SK-N-SH treated with all-trans-retinoic acid at 6 μM for 48 hours (cell line): ENCODE data around the gene CCDC6.

Experiments used
- ATAC-seq: fragments of 200-7000 bp; cut with Tn5 transposase; 3 replicates; pipeline ENCODE4 v1.9.1; 2020; ENCODE audit warnings: mild to moderate bottlenecking, moderate library complexity
- ARNTL ChIP-seq: fragments of 450-650 bp; formaldehyde crosslinking; IDR thresholded peaks from 2 replicates; pipeline ENCODE4 v1.5.0; 2020; ENCODE audit warnings: low read depth, mild to moderate bottlenecking, moderate library complexity, borderline replicate concordance
- BACH2 ChIP-seq: fragments of 250-450 bp; sonication (Bioruptor Pico); IDR thresholded peaks from 2 replicates; pipeline ENCODE4 v1.9.0; 2021; ENCODE audit warnings: mild to moderate bottlenecking, borderline replicate concordance
- GLIS3 ChIP-seq: fragments of 250-450 bp; sonication (Bioruptor Pico); IDR thresholded peaks from 2 replicates; pipeline ENCODE4 v1.5.0; 2020; ENCODE audit warnings: mild to moderate bottlenecking, moderate library complexity
- ISL1 ChIP-seq: fragments of 250-450 bp; sonication (Bioruptor Pico); IDR thresholded peaks from 2 replicates; pipeline ENCODE4 v2.1.2; 2022; ENCODE audit warnings: mild to moderate bottlenecking, moderate library complexity
- PPARA ChIP-seq: fragments of 250-450 bp; sonication (Bioruptor Pico); IDR thresholded peaks from 2 replicates; pipeline ENCODE4 v1.5.0; 2020; ENCODE audit warnings: mild to moderate bottlenecking, borderline replicate concordance
- RARB ChIP-seq: fragments of 250-450 bp; sonication (Bioruptor Pico); IDR thresholded peaks from 2 replicates; pipeline ENCODE4 v1.8.0; 2021; ENCODE audit warnings: mild to moderate bottlenecking, moderate library complexity
- SNAI2 ChIP-seq: fragments of 250-450 bp; sonication (Bioruptor Pico); IDR thresholded peaks from 2 replicates; pipeline ENCODE4 v1.5.0; 2020; ENCODE audit warnings: mild to moderate bottlenecking, moderate library complexity
- TCF4 ChIP-seq: fragments of 250-450 bp; sonication (Bioruptor Pico); IDR thresholded peaks from 2 replicates; pipeline ENCODE4 v1.8.0; 2021; ENCODE audit warnings: mild to moderate bottlenecking, moderate library complexity, borderline replicate concordance
- TOX ChIP-seq: fragments of 250-450 bp; sonication (Bioruptor Pico); IDR thresholded peaks from 2 replicates; pipeline ENCODE4 v1.8.0; 2021; ENCODE audit warnings: mild to moderate bottlenecking, moderate library complexity, borderline replicate concordance
- ZC3H10 ChIP-seq: fragments of 250-450 bp; sonication (Bioruptor Pico); IDR thresholded peaks from 2 replicates; pipeline ENCODE4 v1.5.1; 2021; ENCODE audit warnings: mild to moderate bottlenecking, moderate library complexity
- ZFP3 ChIP-seq: fragments of 250-450 bp; sonication (Bioruptor Pico); IDR thresholded peaks from 2 replicates; pipeline ENCODE4 v1.5.0; 2020; ENCODE audit warnings: mild to moderate bottlenecking, moderate library complexity
- ZFP30 ChIP-seq: fragments of 450-650 bp; formaldehyde crosslinking; IDR thresholded peaks from 2 replicates; pipeline ENCODE4 v1.5.0; 2022; ENCODE audit warnings: mild to moderate bottlenecking, moderate library complexity
- ZNF70 ChIP-seq: fragments of 450-650 bp; formaldehyde crosslinking; IDR thresholded peaks from 2 replicates; pipeline ENCODE4 v1.5.0; 2020; ENCODE audit warnings: mild to moderate bottlenecking, moderate library complexity
- TF ChIP-seq, protein P1 (sequence below): fragments of 250-450 bp; sonication (Bioruptor Pico); IDR thresholded peaks from 2 replicates; pipeline ENCODE4 v1.5.1; 2021; ENCODE audit warnings: mild to moderate bottlenecking, moderate library complexity
- TF ChIP-seq, protein P2 (sequence below): fragments of 250-450 bp; sonication (Bioruptor Pico); IDR thresholded peaks from 2 replicates; pipeline ENCODE4 v1.8.0; 2020; ENCODE audit warnings: mild to moderate bottlenecking, moderate library complexity, borderline replicate concordance
- TF ChIP-seq, protein P3 (sequence below): fragments of 250-450 bp; sonication (Bioruptor Pico); IDR thresholded peaks from 2 replicates; pipeline ENCODE4 v1.5.0; 2020; ENCODE audit warnings: mild to moderate bottlenecking, moderate library complexity
- TF ChIP-seq, protein P4 (sequence below): fragments of 250-450 bp; sonication (Bioruptor Pico); IDR thresholded peaks from 2 replicates; pipeline ENCODE4 v1.5.1; 2020; ENCODE audit warnings: low read depth, mild to moderate bottlenecking, moderate library complexity
- TF ChIP-seq, protein P5 (sequence below): fragments of 250-450 bp; sonication (Bioruptor Pico); IDR thresholded peaks from 2 replicates; pipeline ENCODE4 v1.8.0; 2021; ENCODE audit warnings: low read depth, mild to moderate bottlenecking, moderate library complexity, borderline replicate concordance

Gene CCDC6

GRCh38 chr10:59819265-59819664, 87.1 kb downstream of the CCDC6 start:
- no peak for TF ChIP-seq ZNF70 (CRISPR knock-in tag)
- no peak for TF ChIP-seq ZFP30 (CRISPR knock-in tag)
- TF ChIP-seq BACH2 (CRISPR knock-in tag), result no peak
- TF ChIP-seq, protein P1, sequence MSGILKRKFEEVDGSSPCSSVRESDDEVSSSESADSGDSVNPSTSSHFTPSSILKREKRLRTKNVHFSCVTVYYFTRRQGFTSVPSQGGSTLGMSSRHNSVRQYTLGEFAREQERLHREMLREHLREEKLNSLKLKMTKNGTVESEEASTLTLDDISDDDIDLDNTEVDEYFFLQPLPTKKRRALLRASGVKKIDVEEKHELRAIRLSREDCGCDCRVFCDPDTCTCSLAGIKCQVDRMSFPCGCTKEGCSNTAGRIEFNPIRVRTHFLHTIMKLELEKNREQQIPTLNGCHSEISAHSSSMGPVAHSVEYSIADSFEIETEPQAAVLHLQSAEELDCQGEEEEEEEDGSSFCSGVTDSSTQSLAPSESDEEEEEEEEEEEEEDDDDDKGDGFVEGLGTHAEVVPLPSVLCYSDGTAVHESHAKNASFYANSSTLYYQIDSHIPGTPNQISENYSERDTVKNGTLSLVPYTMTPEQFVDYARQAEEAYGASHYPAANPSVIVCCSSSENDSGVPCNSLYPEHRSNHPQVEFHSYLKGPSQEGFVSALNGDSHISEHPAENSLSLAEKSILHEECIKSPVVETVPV (CRISPR knock-in tag), result no peak
- TF ChIP-seq, all 23 proteins: peak for 0
- no peak for ATAC-seq

DNA sequence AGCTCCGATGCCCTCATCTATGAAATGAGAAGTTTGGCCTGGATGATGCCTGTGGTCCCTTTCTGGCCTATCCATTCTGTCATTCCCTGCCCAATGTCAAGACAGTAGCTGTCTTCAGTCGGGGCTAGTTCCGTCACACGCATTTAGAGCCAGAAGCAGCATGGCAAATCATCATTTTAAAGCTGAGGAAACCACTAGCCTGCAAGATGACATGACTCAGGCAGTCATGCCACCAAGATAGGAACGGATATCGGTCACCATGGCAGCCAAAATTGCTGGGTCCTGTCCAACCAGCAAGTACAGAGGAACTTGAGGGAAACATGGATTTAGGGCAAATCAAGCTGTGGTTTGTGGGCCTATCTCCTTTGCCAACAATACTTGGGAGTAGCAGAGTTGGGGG, 88.6 kb downstream of the CCDC6 start:
- no peak for ATAC-seq
- no peak for TF ChIP-seq ZNF70 (CRISPR knock-in tag)

GRCh38 chr10:59814878-59815277, 91.5 kb downstream of the CCDC6 start:
- TF ChIP-seq RARB (no peak), ZFP3 (no peak), GLIS3 (no peak), ISL1 (CRISPR knock-in tag) (no peak), SNAI2 (CRISPR knock-in tag) (no peak)
- TF ChIP-seq, protein P2, sequence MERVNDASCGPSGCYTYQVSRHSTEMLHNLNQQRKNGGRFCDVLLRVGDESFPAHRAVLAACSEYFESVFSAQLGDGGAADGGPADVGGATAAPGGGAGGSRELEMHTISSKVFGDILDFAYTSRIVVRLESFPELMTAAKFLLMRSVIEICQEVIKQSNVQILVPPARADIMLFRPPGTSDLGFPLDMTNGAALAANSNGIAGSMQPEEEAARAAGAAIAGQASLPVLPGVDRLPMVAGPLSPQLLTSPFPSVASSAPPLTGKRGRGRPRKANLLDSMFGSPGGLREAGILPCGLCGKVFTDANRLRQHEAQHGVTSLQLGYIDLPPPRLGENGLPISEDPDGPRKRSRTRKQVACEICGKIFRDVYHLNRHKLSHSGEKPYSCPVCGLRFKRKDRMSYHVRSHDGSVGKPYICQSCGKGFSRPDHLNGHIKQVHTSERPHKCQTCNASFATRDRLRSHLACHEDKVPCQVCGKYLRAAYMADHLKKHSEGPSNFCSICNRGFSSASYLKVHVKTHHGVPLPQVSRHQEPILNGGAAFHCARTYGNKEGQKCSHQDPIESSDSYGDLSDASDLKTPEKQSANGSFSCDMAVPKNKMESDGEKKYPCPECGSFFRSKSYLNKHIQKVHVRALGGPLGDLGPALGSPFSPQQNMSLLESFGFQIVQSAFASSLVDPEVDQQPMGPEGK (CRISPR knock-in tag), result no peak
- TF ChIP-seq, protein P3, sequence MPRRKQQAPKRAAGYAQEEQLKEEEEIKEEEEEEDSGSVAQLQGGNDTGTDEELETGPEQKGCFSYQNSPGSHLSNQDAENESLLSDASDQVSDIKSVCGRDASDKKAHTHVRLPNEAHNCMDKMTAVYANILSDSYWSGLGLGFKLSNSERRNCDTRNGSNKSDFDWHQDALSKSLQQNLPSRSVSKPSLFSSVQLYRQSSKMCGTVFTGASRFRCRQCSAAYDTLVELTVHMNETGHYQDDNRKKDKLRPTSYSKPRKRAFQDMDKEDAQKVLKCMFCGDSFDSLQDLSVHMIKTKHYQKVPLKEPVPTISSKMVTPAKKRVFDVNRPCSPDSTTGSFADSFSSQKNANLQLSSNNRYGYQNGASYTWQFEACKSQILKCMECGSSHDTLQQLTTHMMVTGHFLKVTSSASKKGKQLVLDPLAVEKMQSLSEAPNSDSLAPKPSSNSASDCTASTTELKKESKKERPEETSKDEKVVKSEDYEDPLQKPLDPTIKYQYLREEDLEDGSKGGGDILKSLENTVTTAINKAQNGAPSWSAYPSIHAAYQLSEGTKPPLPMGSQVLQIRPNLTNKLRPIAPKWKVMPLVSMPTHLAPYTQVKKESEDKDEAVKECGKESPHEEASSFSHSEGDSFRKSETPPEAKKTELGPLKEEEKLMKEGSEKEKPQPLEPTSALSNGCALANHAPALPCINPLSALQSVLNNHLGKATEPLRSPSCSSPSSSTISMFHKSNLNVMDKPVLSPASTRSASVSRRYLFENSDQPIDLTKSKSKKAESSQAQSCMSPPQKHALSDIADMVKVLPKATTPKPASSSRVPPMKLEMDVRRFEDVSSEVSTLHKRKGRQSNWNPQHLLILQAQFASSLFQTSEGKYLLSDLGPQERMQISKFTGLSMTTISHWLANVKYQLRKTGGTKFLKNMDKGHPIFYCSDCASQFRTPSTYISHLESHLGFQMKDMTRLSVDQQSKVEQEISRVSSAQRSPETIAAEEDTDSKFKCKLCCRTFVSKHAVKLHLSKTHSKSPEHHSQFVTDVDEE (CRISPR knock-in tag), result no peak
- TF ChIP-seq, protein P1 (CRISPR knock-in tag), result no peak
- no peak for ATAC-seq

GRCh38 chr10:59812519-59813122, 93.7 kb downstream of the CCDC6 start:
- no peak for ATAC-seq
- TF ChIP-seq GLIS3 (no peak), TCF4 (CRISPR knock-in tag) (no peak)
- TF ChIP-seq, protein P4, sequence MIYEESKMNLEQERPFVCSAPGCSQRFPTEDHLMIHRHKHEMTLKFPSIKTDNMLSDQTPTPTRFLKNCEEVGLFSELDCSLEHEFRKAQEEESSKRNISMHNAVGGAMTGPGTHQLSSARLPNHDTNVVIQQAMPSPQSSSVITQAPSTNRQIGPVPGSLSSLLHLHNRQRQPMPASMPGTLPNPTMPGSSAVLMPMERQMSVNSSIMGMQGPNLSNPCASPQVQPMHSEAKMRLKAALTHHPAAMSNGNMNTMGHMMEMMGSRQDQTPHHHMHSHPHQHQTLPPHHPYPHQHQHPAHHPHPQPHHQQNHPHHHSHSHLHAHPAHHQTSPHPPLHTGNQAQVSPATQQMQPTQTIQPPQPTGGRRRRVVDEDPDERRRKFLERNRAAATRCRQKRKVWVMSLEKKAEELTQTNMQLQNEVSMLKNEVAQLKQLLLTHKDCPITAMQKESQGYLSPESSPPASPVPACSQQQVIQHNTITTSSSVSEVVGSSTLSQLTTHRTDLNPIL (CRISPR knock-in tag), result no peak
- TF ChIP-seq, protein P5, sequence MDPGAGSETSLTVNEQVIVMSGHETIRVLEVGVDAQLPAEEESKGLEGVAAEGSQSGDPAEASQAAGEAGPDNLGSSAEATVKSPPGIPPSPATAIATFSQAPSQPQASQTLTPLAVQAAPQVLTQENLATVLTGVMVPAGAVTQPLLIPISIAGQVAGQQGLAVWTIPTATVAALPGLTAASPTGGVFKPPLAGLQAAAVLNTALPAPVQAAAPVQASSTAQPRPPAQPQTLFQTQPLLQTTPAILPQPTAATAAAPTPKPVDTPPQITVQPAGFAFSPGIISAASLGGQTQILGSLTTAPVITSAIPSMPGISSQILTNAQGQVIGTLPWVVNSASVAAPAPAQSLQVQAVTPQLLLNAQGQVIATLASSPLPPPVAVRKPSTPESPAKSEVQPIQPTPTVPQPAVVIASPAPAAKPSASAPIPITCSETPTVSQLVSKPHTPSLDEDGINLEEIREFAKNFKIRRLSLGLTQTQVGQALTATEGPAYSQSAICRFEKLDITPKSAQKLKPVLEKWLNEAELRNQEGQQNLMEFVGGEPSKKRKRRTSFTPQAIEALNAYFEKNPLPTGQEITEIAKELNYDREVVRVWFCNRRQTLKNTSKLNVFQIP (CRISPR knock-in tag), result no peak

DNA sequence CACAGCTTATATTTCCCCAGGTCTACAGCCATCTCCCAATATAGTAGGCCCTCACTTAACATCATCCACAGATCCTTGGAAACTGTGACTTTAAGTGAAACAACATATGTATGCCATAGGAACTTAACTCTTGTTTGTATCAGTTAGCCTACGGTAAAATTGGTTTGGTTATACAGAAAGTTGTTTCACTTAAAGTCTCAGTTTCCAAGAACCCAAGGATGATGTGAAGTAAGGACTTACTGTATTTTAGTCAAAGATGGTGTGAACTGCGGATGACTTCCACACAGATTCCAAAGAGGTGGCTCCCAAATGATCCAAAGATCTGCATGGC, 96.7 kb downstream of the CCDC6 start:
- no peak for ATAC-seq

More for the DNA sequence above, 96.7 kb downstream of the CCDC6 start:
- TF ChIP-seq ARNTL (no peak), TOX (CRISPR knock-in tag) (no peak), PPARA (CRISPR knock-in tag) (no peak), ZC3H10 (no peak), ZFP30 (CRISPR knock-in tag) (no peak)
